H9 (cell line): ENCODE measurements around the gene PCSK6. TPM values are rescaled to one million over a fixed set of nuclear protein-coding genes. Genes with fewer than 3 reads are reported as not detected.

Experiments
- DNase-seq: peaks from one replicate; pipeline ENCODE4 v3.0.0-alpha.2; 2017
- H2AFZ ChIP-seq: one replicate; pipeline ENCODE4 v1.6.1; 2013; ENCODE audit warnings: mild to moderate bottlenecking, low read length, control low read depth, moderate library complexity
- H2AK5ac ChIP-seq: 2 replicates; pipeline ENCODE4 v1.6.1; 2013; ENCODE audit warnings: low read length, control low read depth, mixed read lengths; ENCODE audit not compliant: insufficient read length
- H2BK120ac ChIP-seq: one replicate; pipeline ENCODE4 v1.6.1; 2013; ENCODE audit warnings: low read depth, mild to moderate bottlenecking, low read length, control low read depth, inconsistent platforms; ENCODE audit not compliant: poor library complexity, severe bottlenecking
- H2BK12ac ChIP-seq: 2 replicates; pipeline ENCODE4 v1.6.1; 2013; ENCODE audit warnings: low read length, control low read depth, mixed read lengths, low read depth; ENCODE audit not compliant: insufficient read length
- H2BK15ac ChIP-seq: 2 replicates; pipeline ENCODE4 v1.6.1; 2013; ENCODE audit warnings: low read depth, low read length, control low read depth
- H2BK20ac ChIP-seq: one replicate; pipeline ENCODE4 v1.6.1; 2013; ENCODE audit warnings: low read depth, mild to moderate bottlenecking, low read length, control low read depth, inconsistent platforms; ENCODE audit not compliant: poor library complexity, severe bottlenecking
- H2BK5ac ChIP-seq: 2 replicates; pipeline ENCODE4 v1.6.1; 2013; ENCODE audit warnings: low read length, control low read depth, mixed read lengths; ENCODE audit not compliant: insufficient read length
- H3K14ac ChIP-seq: 2 replicates; pipeline ENCODE4 v1.6.1; 2013; ENCODE audit warnings: low read length, control low read depth; ENCODE audit not compliant: insufficient read depth
- H3K18ac ChIP-seq: 2 replicates; pipeline ENCODE4 v1.6.1; 2013; ENCODE audit warnings: low read depth, mild to moderate bottlenecking, mixed read lengths, low read length, control low read depth; ENCODE audit not compliant: insufficient read length
- H3K23ac ChIP-seq: 2 replicates; pipeline ENCODE4 v1.6.1; 2013; ENCODE audit warnings: low read length, control low read depth, mixed read lengths, low read depth; ENCODE audit not compliant: insufficient read length
- H3K23me2 ChIP-seq: 2 replicates; pipeline ENCODE4 v1.6.1; 2013; ENCODE audit warnings: low read depth, mild to moderate bottlenecking, mixed read lengths, low read length, control low read depth; ENCODE audit not compliant: insufficient read length, poor library complexity, severe bottlenecking
- H3K27ac ChIP-seq: 2 replicates; pipeline ENCODE4 v1.5.1; 2013; ENCODE audit warnings: low read length, control low read depth, mixed read lengths, low read depth; ENCODE audit not compliant: insufficient read length
- H3K27me3 ChIP-seq: 2 replicates; pipeline ENCODE4 v1.6.1; 2013; ENCODE audit warnings: low read length, control low read depth, inconsistent platforms; ENCODE audit not compliant: insufficient read depth
- H3K4ac ChIP-seq: 2 replicates; pipeline ENCODE4 v1.6.1; 2013; ENCODE audit warnings: low read depth, mild to moderate bottlenecking, control low read depth, inconsistent platforms, low read length, moderate library complexity
- H3K4me1 ChIP-seq: 2 replicates; pipeline ENCODE4 v1.6.1; 2013; ENCODE audit warnings: low read length, control low read depth, inconsistent platforms; ENCODE audit not compliant: insufficient read depth
- H3K4me2 ChIP-seq: 2 replicates; pipeline ENCODE4 v1.6.1; 2013; ENCODE audit warnings: low read length, control low read depth, mixed read lengths; ENCODE audit not compliant: insufficient read length, insufficient read depth
- H3K56ac ChIP-seq: 2 replicates; pipeline ENCODE4 v1.6.1; 2013; ENCODE audit warnings: low read depth, mild to moderate bottlenecking, mixed read lengths, low read length, control low read depth; ENCODE audit not compliant: insufficient read length
- H3K79me1 ChIP-seq: 2 replicates; pipeline ENCODE4 v1.6.1; 2013; ENCODE audit warnings: low read depth, mild to moderate bottlenecking, moderate library complexity, low read length, control low read depth, inconsistent platforms; ENCODE audit not compliant: insufficient read depth, poor library complexity, severe bottlenecking
- H3K79me2 ChIP-seq: 2 replicates; pipeline ENCODE4 v1.6.1; 2013; ENCODE audit warnings: low read length, control low read depth, inconsistent platforms; ENCODE audit not compliant: insufficient read depth
- H3K9ac ChIP-seq: 2 replicates; pipeline ENCODE4 v1.6.1; 2013; ENCODE audit warnings: low read length, control low read depth, mixed read lengths; ENCODE audit not compliant: insufficient read length; ENCODE audit errors: extremely low read depth
- H3K9me3 ChIP-seq: one replicate; pipeline ENCODE4 v1.6.1; 2013; ENCODE audit warnings: low read depth, low read length, inconsistent platforms; ENCODE audit not compliant: control insufficient read depth
- H3T11ph ChIP-seq: one replicate; pipeline ENCODE4 v1.6.1; 2013; ENCODE audit warnings: mild to moderate bottlenecking, low read length, control low read depth, inconsistent platforms
- H4K20me1 ChIP-seq: one replicate; pipeline ENCODE4 v1.6.1; 2013; ENCODE audit not compliant: control insufficient read depth, insufficient read length, insufficient read depth
- H4K5ac ChIP-seq: 2 replicates; pipeline ENCODE4 v1.6.1; 2013; ENCODE audit warnings: low read depth, mild to moderate bottlenecking, mixed read lengths, low read length, control low read depth; ENCODE audit not compliant: insufficient read length
- H4K8ac ChIP-seq: replicated peaks from 2 replicates; pipeline ENCODE4 v1.6.1; 2013; ENCODE audit warnings: low read length, control low read depth, mixed read lengths, low read depth; ENCODE audit not compliant: insufficient read length
- H4K91ac ChIP-seq: 2 replicates; pipeline ENCODE4 v1.6.1; 2013; ENCODE audit warnings: low read depth, mild to moderate bottlenecking, moderate library complexity, mixed read lengths, low read length, control low read depth; ENCODE audit not compliant: insufficient read length
- H3K27ac Mint-ChIP-seq, 3 experiments: 2 replicates in 2 of 3; 3 replicates in 1 of 3; pipeline ENCODE4 v1.8.0; 2020 to 2021; ENCODE audit warnings: mixed read lengths in 3 of 3, mild to moderate bottlenecking in 1 of 3, moderate library complexity in 1 of 3
- H3K27me3 Mint-ChIP-seq: 2 replicates; pipeline ENCODE4 v1.8.0; 2021; ENCODE audit warnings: low read depth, mild to moderate bottlenecking, moderate library complexity, mixed read lengths
- H3K36me3 Mint-ChIP-seq, 3 experiments: 2 replicates in 2 of 3; 3 replicates in 1 of 3; pipeline ENCODE4 v1.8.0; 2020 to 2021; ENCODE audit warnings: low read depth in 3 of 3, mixed read lengths in 3 of 3; ENCODE audit not compliant: insufficient read depth in 1 of 3
- H3K4me1 Mint-ChIP-seq, 2 experiments: 2 replicates each; pipeline ENCODE4 v1.8.0; 2020; ENCODE audit warnings: mixed read lengths in 2 of 2
- H3K4me3 Mint-ChIP-seq, 2 experiments: 2 replicates in 1 of 2; 3 replicates in 1 of 2; pipeline ENCODE4 v1.8.0; 2020 to 2021; ENCODE audit warnings: mild to moderate bottlenecking in 2 of 2, mixed read lengths in 2 of 2, moderate library complexity in 1 of 2
- H3K9me3 Mint-ChIP-seq, 2 experiments: 2 replicates in 1 of 2; 3 replicates in 1 of 2; pipeline ENCODE4 v1.8.0; 2020; ENCODE audit warnings: mild to moderate bottlenecking in 2 of 2, mixed read lengths in 2 of 2, moderate library complexity in 1 of 2
- CTCF ChIP-seq: fragments of 200-600 bp; sonication (generic); conservative IDR thresholded peaks from 3 replicates; pipeline ENCODE4 v1.8.0; 2021; ENCODE audit warnings: antibody characterized with exemption, mild to moderate bottlenecking
- WGBS: extraction: QIAGEN DNeasy Blood & Tissue Kit; methylation state at CpG from one replicate; pipeline ENCODE4 v1.1.7; 2013; ENCODE audit warnings: missing lambda C conversion rate, low lambda C conversion rate, mixed read lengths; ENCODE audit not compliant: insufficient read length; ENCODE audit errors: extremely low coverage; 5-methylcytosine and 5-hydroxymethylcytosine counted together
- total RNA-seq: library from RNA; stranded (reverse); gene quantifications from 2 replicates; pipeline ENCODE4 v1.2.1, GENCODE V29; 2021

PCSK6 gene
- total RNA-seq, 1 experiment from 2014 or later: 4.0 TPM

GRCh38 chr15:101447561-101448071 is 41.9 kb downstream of the PCSK6 start:
- no peak overlapping the region for H3K4me2 ChIP-seq
- H3T11ph ChIP-seq: no peak overlapping the region
- no peak overlapping the region for H2BK20ac ChIP-seq
- no peak overlapping the region for H3K23ac ChIP-seq
- H3K9me3 Mint-ChIP-seq: no peaks in the 10 kb centered on the region
- DNase-seq: no peak
- no peaks in the 10 kb centered on the region for H3K23me2 ChIP-seq
- no peaks in the 10 kb centered on the region for H3K79me1 ChIP-seq
- H3K56ac ChIP-seq: no peak overlapping the region
- H3K36me3 Mint-ChIP-seq: no peaks in the 10 kb centered on the region
- H3K27me3 Mint-ChIP-seq: no peaks in the 10 kb centered on the region; the same call in none of the 2 replicates
- no peak overlapping the region for H3K4ac ChIP-seq
- no peak overlapping the region for H2BK12ac ChIP-seq
- no peaks in the 10 kb centered on the region for H3K27me3 ChIP-seq
- H4K91ac ChIP-seq: no peak overlapping the region
- H3K4me1 ChIP-seq: no peaks in the 10 kb centered on the region
- no CpG with 5 or more reads among the region's 20 CpGs for WGBS
- H2BK5ac ChIP-seq: no peak overlapping the region
- no peak overlapping the region for H3K18ac ChIP-seq
- no peak overlapping the region for H2BK120ac ChIP-seq
- no peak overlapping the region for H2BK15ac ChIP-seq
- no peak overlapping the region for H4K5ac ChIP-seq
- H3K27ac ChIP-seq: no peak overlapping the region
- H3K9me3 ChIP-seq: no peaks in the 10 kb centered on the region
- H3K4me3 Mint-ChIP-seq: no peak overlapping the region
- no peak overlapping the region for H3K9ac ChIP-seq
- no peak overlapping the region for H2AFZ ChIP-seq
- no peak for TF ChIP-seq CTCF
- H3K79me2 ChIP-seq: no peaks in the 10 kb centered on the region
- no peak overlapping the region for H4K8ac ChIP-seq
- no peaks in the 10 kb centered on the region for H4K20me1 ChIP-seq
- no peak overlapping the region; the same call in 1 of the 2 replicates for H3K14ac ChIP-seq
- peaks cover 4 to 16% of the 10 kb centered on the region in 2 experiments for H3K4me1 Mint-ChIP-seq
- H2AK5ac ChIP-seq: no peak overlapping the region
- no peak overlapping the region for H3K27ac Mint-ChIP-seq
